Transverse colon (tissue), 4 donors: Measurements from ENCODE around the gene MYO7B.

Experiments
- CTCF ChIP-seq, 5 experiments: fragments of 200-600 bp in 3 of 5; fragments of 450-650 bp in 2 of 5; sonication (generic) in 3 of 5; IDR thresholded peaks; 1 replicate in 2 of 5; 2 replicates in 3 of 5; pipeline ENCODE4 v1.5.1; 2016 to 2017; ENCODE audit warnings: antibody characterized with exemption in 5 of 5, inconsistent platforms in 3 of 5, mild to moderate bottlenecking in 2 of 5, moderate library complexity in 1 of 5
- EP300 ChIP-seq: sonication (generic); formaldehyde crosslinking; IDR thresholded peaks from one replicate; pipeline ENCODE4 v1.6.1; 2017; ENCODE audit warnings: antibody characterized with exemption, low read depth
- POLR2A ChIP-seq: fragments of 450-650 bp; IDR thresholded peaks from one replicate; pipeline ENCODE4 v1.6.1; 2016; ENCODE audit warnings: antibody characterized with exemption, mild to moderate bottlenecking, moderate library complexity
- POLR2AphosphoS5 ChIP-seq, 3 donors: sonication (generic); formaldehyde crosslinking; IDR thresholded peaks; one replicate each; pipeline ENCODE4 v1.6.1; 2016; ENCODE audit warnings: antibody characterized with exemption in 3 of 3

GRCh38 chr2:127609818-127610217 is 74.3 kb downstream of the MYO7B start:
- TF ChIP-seq CTCF (IDR thresholded peaks at IDR 0.05) = no peak
- TF ChIP-seq POLR2A = no peak
- no peak for TF ChIP-seq EP300
- no peak for TF ChIP-seq POLR2AphosphoS5 (IDR thresholded peaks at IDR 0.05)
